KMS-11 (cell line): ENCODE results near the gene FASTKD3.

Experiments
- H2AFZ ChIP-seq: fragments of 200-600 bp; sonication (generic); 2 replicates; pipeline ENCODE4 v1.6.1; 2016; ENCODE audit warnings: antibody characterized with exemption, mixed run types, low read depth
- H3K27ac ChIP-seq: fragments of 200-600 bp; sonication (generic); 2 replicates; pipeline ENCODE4 v1.6.1; 2016; ENCODE audit warnings: mild to moderate bottlenecking, mixed run types
- H3K27me3 ChIP-seq: fragments of 200-600 bp; sonication (generic); 2 replicates; pipeline ENCODE4 v1.6.1; 2017; ENCODE audit warnings: mild to moderate bottlenecking, low read depth, mixed run types, moderate library complexity; ENCODE audit not compliant: insufficient read depth
- H3K36me3 ChIP-seq: fragments of 200-600 bp; sonication (generic); 2 replicates; pipeline ENCODE4 v1.6.1; 2017; ENCODE audit warnings: mild to moderate bottlenecking, mixed run types; ENCODE audit not compliant: insufficient read depth
- H3K4me1 ChIP-seq: fragments of 200-600 bp; sonication (generic); 2 replicates; pipeline ENCODE4 v1.6.1; 2016; ENCODE audit warnings: mild to moderate bottlenecking, low read depth, mixed run types; ENCODE audit not compliant: poor library complexity, severe bottlenecking
- H3K4me2 ChIP-seq: fragments of 200-600 bp; sonication (generic); 2 replicates; pipeline ENCODE4 v1.7.0; 2016; ENCODE audit warnings: mild to moderate bottlenecking, mixed run types
- H3K4me3 ChIP-seq: fragments of 200-600 bp; sonication (generic); IDR thresholded peaks from 2 replicates; pipeline ENCODE4 v1.6.1; 2017; ENCODE audit warnings: low read depth, low read length, mixed read lengths; ENCODE audit not compliant: insufficient read depth
- H3K79me2 ChIP-seq: fragments of 200-600 bp; sonication (generic); 2 replicates; pipeline ENCODE4 v1.6.1; 2016; ENCODE audit warnings: low read depth, mixed run types; ENCODE audit not compliant: insufficient read depth
- H3K9ac ChIP-seq: fragments of 200-600 bp; sonication (generic); 2 replicates; pipeline ENCODE4 v1.6.1; 2016; ENCODE audit warnings: mild to moderate bottlenecking, mixed run types
- H4K20me1 ChIP-seq: fragments of 200-600 bp; sonication (generic); 2 replicates; pipeline ENCODE4 v1.6.1; 2016; ENCODE audit warnings: mild to moderate bottlenecking, mixed run types; ENCODE audit not compliant: insufficient read depth
- TF ChIP-seq, protein P1 (sequence below): fragments of 200-600 bp; sonication (generic); conservative IDR thresholded peaks from 2 replicates; pipeline ENCODE4 v1.6.1; 2017; ENCODE audit warnings: low read depth, mild to moderate bottlenecking, antibody characterized with exemption, low read length, moderate library complexity, mixed read lengths

Gene FASTKD3

DNA sequence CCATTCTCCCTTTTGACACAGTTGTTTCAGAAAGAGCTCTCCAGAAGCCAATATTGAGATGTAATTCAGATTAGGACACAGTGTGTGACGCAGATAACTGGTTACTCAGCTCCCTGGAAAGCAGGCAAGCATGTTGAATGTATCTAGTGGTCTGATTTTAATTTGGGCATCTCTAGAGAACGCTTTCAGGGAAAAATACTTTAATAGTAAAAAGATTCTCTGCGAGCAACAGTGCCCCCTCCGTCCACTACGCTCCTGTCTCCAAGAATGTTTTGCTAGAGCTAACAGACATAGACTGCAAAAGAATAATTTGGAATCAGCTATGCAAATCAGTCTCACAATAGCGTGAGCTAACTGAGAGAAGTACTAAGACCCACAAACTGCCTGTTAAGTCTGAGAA, 41.2 kb downstream of the FASTKD3 start:
- Histone ChIP-seq H3K27ac (no peak overlapping the region), H3K79me2 (no peaks in the 10 kb centered on the region), H3K4me3 (no peak overlapping the region), H3K4me1 (no peaks in the 10 kb centered on the region), H3K4me2 (no peak overlapping the region), H3K9ac (no peak overlapping the region), H2AFZ (no peak overlapping the region), H4K20me1 (no peaks in the 10 kb centered on the region), H3K27me3 (no peaks in the 10 kb centered on the region), H3K36me3 (no peaks in the 10 kb centered on the region)
- TF ChIP-seq, protein P1, sequence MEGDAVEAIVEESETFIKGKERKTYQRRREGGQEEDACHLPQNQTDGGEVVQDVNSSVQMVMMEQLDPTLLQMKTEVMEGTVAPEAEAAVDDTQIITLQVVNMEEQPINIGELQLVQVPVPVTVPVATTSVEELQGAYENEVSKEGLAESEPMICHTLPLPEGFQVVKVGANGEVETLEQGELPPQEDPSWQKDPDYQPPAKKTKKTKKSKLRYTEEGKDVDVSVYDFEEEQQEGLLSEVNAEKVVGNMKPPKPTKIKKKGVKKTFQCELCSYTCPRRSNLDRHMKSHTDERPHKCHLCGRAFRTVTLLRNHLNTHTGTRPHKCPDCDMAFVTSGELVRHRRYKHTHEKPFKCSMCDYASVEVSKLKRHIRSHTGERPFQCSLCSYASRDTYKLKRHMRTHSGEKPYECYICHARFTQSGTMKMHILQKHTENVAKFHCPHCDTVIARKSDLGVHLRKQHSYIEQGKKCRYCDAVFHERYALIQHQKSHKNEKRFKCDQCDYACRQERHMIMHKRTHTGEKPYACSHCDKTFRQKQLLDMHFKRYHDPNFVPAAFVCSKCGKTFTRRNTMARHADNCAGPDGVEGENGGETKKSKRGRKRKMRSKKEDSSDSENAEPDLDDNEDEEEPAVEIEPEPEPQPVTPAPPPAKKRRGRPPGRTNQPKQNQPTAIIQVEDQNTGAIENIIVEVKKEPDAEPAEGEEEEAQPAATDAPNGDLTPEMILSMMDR, result no peak

DNA sequence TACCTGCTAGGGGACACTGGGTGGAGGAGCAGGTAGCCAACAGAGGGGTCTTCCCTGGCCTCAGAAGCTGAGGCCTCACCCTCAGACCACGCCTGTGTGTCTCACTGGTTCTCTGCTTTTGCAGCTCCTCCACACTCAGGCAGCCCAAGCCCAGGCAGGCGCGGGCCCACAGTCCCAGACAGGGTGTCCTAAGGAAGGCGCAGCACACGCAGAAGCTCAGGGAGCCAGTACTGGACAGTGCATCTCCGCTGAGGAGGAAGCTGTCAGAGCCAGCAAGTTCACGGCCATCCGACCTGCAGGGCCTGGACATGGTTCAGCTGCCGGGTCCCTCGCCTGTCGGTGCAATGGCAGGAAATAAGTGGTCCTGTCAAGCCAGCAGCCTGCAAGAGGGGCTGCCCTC, 43.2 kb downstream of the FASTKD3 start:
- Histone ChIP-seq H4K20me1 (no peaks in the 10 kb centered on the region), H3K4me3 (no peak overlapping the region), H3K27ac (no peak overlapping the region), H2AFZ (no peak overlapping the region), H3K36me3 (no peaks in the 10 kb centered on the region), H3K79me2 (no peaks in the 10 kb centered on the region), H3K9ac (no peak overlapping the region), H3K27me3 (no peaks in the 10 kb centered on the region), H3K4me2 (no peak overlapping the region), H3K4me1 (no peaks in the 10 kb centered on the region)
- TF ChIP-seq, protein P1, result no peak

DNA sequence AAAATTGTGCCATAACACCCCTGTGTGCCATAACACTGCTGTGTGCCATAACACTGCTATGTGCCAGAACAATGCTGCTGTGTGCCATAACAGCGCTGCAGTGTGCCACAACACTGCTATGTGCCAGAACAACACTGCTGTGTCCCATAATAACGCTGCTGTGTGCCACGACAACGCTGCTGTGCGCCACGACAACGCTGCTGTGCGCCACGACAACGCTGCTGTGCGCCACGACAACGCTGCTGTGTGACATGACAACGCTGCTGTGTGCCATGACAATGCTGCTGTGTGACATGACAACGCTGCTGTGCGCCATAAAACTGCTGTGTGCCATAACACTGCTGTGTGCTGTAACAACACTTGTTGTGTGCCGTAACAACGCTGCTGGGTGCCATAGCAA, 43.8 kb downstream of the FASTKD3 start:
- Histone ChIP-seq H4K20me1 (no peaks in the 10 kb centered on the region), H3K4me3 (no peak overlapping the region), H3K27me3 (no peaks in the 10 kb centered on the region), H3K9ac (no peak overlapping the region), H2AFZ (no peak overlapping the region), H3K36me3 (no peaks in the 10 kb centered on the region), H3K4me2 (no peak overlapping the region), H3K4me1 (no peaks in the 10 kb centered on the region), H3K27ac (no peak overlapping the region), H3K79me2 (no peaks in the 10 kb centered on the region)
- TF ChIP-seq, protein P1, result no peak

DNA sequence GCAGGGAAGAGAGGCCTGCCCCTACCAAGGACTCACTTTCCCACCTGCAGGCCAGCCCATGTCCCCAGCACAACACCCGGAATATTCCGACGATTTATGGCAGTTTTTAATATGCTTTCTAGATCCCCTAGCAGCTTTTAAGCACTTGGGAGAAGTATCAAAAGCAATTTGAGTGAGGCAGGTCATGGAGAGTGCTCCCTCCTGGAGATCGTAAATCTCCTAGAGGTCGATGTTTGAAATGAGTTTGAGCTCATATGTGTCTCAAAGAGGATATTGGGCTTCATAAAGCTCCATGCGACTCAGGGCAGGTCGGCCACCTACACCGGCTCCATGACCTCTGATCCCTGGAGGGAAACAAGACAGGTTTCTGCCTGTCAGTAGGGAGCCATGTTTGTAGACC, 45.2 kb downstream of the FASTKD3 start:
- Histone ChIP-seq H2AFZ (no peak overlapping the region), H4K20me1 (no peaks in the 10 kb centered on the region), H3K79me2 (no peaks in the 10 kb centered on the region), H3K27ac (no peak overlapping the region), H3K4me2 (no peak overlapping the region), H3K36me3 (no peaks in the 10 kb centered on the region), H3K27me3 (no peaks in the 10 kb centered on the region), H3K4me3 (no peak overlapping the region), H3K9ac (no peak overlapping the region), H3K4me1 (no peaks in the 10 kb centered on the region)
- TF ChIP-seq, protein P1, result no peak
